ENCODE results near the gene RPS15A.
"Not testable (repeated sequence)": the region's sequence is repeated elsewhere in the genome, so short reads cannot be mapped to it uniquely, and the experiment has no call there.

Gene RPS15A

GRCh38 chr16:18759598-18760520 is 30.3 kb downstream of the RPS15A start:
- DNase-seq (ENCODE audit: low spot score); H3K4me3 ChIP-seq; H3K27ac ChIP-seq: not testable (repeated sequence)
- peak; percentile 55 for TF ChIP-seq CTCF (IDR thresholded peaks at IDR 0.05)

- not testable (repeated sequence) for H3K27ac ChIP-seq; DNase-seq (ENCODE audit: low spot score)
Measured at GRCh38 chr16:18757960-18758660, 32.0 kb downstream of the RPS15A start.

GRCh38 chr16:18756639-18757038 is 33.5 kb downstream of the RPS15A start:
- DNase-seq (ENCODE audit: low spot score); H3K4me3 ChIP-seq; H3K27ac ChIP-seq: not testable (repeated sequence)

More at GRCh38 chr16:18757960-18758660, 32.0 kb downstream of the RPS15A start:
- H3K4me3 ChIP-seq = not testable (repeated sequence)

- not testable (repeated sequence) for H3K4me3 ChIP-seq; DNase-seq (ENCODE audit: low spot score)
Measured at GRCh38 chr16:18742870-18743269, 47.3 kb downstream of the RPS15A start.

GRCh38 chr16:18740027-18740426 is 50.1 kb downstream of the RPS15A start:
- not testable (repeated sequence) for H3K4me3 ChIP-seq

More at GRCh38 chr16:18742870-18743269, 47.3 kb downstream of the RPS15A start:
- not testable (repeated sequence) for H3K27ac ChIP-seq

GRCh38 chr16:18738768-18739167 is 51.4 kb downstream of the RPS15A start:
- H3K4me3 ChIP-seq; DNase-seq (ENCODE audit: low spot score); H3K27ac ChIP-seq: not testable (repeated sequence)

More at GRCh38 chr16:18740027-18740426, 50.1 kb downstream of the RPS15A start:
- DNase-seq (ENCODE audit: low spot score); H3K27ac ChIP-seq: not testable (repeated sequence)

- H3K27ac ChIP-seq; DNase-seq (ENCODE audit: low spot score); H3K4me3 ChIP-seq: not testable (repeated sequence)
Measured at GRCh38 chr16:18734279-18734678, 55.9 kb downstream of the RPS15A start.
